HG03520 (cell line): ENCODE data around the gene SLC47A2.

ENCODE experiments used
- ATAC-seq: cut with Tn5 transposase; IDR thresholded peaks from one replicate; pipeline ENCODE4 v1.9.1; 2021; ENCODE audit warnings: mild to moderate bottlenecking, moderate library complexity; ENCODE audit not compliant: unreplicated experiment

SLC47A2 gene

DNA sequence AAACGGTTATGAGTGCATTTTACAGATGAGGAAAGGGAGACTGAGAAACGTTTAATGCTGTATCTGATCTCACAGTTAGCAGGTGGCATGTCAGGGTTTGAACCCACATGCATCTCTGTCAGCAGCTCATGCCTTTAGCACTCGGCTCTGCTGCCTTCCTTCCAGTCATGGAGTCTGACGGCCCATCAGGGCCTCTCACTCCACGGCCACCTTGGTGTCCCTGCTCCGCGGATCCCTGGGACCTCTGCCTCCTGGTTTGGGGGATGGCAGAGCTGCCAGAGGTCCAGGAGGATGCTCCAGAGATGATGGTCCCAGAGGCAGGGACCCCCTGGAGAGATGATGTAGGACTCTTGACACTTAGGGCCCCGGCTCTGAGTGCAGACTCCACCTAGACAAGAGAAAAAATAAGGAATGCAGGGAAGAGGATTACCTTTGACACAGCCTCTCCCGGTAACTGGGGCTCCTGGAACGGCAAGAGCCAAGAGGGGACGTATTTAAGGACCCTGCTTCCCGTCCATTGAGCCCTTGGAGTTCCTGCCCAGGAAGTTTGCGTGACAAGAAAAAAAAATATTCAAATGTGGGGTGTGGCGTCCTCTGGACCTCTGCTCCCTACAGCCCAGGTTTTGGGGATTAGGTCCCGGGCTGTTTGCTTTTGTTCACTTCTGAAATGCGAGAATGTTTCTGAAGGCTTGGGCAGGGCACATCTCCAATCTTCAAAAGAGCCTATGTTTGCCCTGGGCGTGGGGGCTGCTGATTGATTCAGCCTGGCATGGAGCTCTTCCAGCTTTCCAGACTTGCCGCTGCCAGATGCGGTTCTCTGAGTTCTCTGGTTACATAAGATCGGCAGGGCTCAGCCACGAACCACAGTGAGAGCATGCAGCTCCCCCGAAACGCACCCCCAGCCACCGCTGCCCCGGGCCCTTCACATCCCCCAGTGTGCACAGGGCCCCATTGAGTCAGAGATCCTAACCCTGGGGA, 31.7 kb upstream of the SLC47A2 start, which contains the start of gene ALDH3A1:
TSS of gene ALDH3A1 (minus strand) at position 470 of the 978 bp plus-strand sequence. CDS start 3,169 bp downstream, outside the sequence.
- ATAC-seq, result no peak

DNA sequence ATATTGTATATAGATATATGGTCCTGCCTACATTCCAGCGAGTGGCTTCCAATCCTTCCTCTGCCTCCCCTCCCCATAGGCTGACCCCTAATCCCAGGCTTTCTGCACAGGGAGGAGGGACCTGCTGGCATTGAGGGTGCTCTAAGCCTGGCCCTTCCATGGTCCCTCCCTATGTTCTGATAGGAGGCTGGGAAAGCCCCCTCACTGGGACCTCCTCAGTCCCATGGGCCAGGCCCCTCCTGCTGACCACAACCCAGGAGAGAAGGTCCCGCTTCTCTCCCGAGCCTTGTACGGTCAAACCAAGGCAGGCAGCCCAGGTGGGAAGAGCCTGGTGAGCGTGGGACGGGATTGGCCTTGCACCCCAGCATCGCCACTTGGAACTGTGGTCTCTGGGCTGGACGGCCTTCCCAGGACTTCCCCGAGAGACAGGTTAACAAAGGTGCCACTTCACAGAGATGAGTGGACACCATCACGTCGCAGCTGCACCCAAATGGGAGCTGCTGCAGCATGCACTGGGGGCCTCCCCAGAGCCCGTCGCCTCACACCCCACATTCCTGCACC, 30.9 kb upstream of the SLC47A2 start:
- no peak for ATAC-seq

DNA sequence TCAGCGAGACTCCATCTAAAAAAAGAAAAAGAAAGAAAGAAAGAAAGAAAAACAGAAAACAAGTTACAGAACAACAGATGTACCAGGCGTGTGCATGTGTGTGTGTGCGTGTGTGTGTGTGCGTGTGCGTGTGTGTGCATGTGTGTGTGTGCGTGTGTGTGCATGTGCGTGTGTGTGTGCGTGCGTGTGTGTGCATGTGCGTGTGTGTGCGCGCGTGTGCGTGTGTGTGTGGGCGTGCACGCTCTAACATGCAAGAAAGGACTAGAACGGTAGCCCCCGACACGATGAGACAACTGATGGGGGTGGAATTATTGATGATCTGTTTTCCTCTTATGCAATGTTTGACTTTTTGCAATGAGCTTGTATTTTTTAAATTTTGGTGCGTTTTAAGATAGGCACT, 30.1 kb upstream of the SLC47A2 start:
- ATAC-seq, result no peak

DNA sequence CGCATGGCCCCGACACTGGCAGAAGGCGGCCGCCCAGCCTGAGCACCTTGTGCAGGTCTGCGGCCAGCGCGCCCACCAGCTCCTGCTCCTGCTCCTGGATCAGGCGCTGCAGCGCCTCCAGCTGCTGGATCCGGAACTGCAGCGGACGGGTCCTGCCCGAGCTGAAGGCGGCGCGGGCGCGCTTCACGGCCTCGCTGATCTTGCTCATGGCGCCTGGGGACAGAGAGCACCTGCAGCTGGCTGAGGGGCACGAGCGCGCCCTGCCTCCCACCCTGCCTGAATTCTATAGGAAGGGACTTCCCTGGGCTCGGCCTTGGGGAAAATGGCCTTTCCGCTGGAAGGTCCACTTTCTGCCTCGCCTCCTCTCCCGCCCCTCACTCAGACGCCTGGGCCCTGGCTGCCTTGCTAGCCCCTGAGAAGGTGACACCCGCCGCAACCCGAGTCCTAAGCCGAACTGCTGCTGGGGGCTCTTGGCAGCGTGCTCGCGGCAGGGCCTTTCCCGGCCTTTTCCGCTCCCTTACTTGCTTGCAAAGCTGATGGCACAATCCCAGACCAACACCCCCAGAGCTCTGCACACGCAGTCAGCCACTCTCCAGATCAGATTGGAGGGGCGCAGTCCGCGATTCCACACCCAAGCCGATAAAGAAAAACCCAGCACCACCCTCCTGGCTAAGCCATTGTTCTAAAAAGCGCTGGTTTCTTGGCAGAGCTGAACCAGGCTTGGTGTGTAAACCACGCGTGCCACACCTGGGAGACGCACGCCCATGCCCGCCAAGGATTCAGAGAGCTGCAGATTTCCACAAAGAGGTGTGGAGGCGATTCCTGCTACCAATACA, 28.8 kb upstream of the SLC47A2 start:
- no peak for ATAC-seq

DNA sequence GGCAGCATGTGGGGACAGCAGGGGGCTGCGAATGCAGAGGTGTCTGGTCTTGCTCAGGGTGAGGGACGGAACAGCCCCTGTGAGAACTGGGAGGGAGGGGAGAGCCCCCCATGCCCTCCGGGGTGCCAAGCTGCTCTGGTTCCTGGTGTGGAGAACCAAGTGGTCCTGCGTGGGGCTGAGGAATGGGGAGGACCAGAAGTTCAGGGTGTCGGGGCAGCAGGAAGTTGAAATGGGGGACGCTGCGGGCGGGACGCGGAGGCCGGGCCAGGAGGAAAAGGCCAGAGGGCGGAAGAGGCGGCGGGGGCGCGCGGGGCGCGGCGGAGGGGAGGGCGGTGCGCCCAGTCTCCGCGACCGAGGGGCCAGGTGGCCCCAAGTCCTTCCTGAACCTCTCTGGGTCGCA, 28.1 kb upstream of the SLC47A2 start:
- no peak for ATAC-seq

DNA sequence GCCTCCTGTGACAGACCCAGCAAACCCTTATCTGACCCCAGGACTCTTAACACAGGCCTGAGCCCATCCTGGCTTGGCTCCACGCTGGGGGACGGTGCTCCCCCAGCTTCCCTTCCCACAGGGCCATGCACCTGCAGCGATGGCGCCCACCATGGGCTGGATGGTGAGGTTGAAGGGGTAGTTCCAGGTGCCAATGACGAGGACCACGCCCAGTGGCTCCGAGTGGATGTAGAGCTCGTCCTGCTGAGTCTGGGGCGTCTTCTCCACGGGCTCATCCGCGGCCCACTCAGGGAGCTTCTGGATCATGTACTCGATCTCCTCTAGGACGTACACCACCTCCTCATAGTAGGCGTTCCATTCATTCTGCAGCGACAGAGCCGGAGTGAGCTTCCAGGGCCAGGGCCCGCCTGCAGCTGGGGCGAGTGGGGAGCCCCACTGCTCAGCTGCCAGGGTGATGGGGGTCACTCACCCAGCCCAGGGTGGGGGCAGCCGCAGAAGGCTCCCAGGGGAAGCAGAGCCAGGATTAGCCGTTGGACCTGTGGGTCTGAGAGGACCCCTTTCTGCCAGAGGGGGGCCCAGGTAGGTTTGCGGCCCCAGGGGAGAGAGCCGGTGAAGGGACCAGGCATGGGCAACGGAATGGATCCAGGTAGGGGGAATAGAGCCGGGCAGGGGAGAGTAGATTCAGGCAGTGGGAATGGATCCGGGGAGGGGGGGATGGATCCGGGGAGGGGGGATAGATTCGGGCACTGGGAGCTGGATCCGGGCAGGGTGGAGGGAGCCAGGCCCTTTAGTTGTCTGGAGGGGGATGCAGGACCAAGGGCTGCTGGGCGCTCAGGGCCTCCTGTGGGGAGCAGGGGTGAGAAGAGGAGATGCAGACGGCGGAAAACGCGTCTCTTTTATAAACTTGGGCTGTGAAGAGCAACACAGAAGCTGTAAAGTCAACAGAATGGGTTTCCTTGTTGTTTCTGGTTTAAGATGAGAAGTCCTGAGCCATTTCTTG, 27.0 kb upstream of the SLC47A2 start:
- no peak for ATAC-seq

DNA sequence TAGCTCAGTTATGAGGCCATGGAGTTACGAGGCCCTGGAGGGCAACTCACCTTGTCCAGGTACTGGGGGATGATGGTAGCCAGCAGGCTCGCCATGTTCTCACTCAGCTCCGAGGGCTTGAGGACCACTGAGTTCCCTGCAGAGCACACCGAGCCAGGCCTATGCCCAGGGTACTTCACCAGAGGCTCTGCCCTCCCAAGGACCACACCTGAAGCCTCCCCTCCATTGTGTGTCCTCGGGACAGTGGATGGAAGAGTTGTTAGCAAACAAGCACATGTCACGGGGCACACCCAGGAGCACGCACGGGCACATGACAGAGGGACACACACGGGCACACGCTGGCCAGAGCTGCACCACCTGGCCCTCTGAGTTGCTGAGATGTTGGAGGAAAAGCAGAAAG, 26.1 kb upstream of the SLC47A2 start:
- ATAC-seq, result no peak

- no peak for ATAC-seq
Measured at GRCh38 chr17:19741832-19742457, 25.6 kb upstream of the SLC47A2 start.

DNA sequence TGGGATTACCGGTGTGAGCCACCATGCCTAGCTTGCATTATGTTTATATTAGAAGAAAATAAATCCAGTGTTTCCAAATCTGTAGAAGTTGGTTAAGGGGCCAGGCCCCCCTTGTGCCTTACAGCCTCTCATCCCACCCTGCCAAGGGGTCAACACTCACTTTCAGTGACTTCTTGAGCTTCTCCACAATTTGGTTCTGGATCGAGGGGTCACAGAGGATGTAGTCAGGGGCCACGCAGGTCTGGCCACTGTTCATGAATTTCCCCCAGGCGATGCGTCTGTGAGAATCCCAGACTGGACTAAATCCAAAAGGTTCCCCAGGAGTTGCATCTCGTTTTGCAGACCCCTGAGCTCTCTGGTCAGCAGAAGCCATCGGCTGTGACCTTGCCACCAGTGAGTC, 24.5 kb upstream of the SLC47A2 start:
- ATAC-seq, result no peak

DNA sequence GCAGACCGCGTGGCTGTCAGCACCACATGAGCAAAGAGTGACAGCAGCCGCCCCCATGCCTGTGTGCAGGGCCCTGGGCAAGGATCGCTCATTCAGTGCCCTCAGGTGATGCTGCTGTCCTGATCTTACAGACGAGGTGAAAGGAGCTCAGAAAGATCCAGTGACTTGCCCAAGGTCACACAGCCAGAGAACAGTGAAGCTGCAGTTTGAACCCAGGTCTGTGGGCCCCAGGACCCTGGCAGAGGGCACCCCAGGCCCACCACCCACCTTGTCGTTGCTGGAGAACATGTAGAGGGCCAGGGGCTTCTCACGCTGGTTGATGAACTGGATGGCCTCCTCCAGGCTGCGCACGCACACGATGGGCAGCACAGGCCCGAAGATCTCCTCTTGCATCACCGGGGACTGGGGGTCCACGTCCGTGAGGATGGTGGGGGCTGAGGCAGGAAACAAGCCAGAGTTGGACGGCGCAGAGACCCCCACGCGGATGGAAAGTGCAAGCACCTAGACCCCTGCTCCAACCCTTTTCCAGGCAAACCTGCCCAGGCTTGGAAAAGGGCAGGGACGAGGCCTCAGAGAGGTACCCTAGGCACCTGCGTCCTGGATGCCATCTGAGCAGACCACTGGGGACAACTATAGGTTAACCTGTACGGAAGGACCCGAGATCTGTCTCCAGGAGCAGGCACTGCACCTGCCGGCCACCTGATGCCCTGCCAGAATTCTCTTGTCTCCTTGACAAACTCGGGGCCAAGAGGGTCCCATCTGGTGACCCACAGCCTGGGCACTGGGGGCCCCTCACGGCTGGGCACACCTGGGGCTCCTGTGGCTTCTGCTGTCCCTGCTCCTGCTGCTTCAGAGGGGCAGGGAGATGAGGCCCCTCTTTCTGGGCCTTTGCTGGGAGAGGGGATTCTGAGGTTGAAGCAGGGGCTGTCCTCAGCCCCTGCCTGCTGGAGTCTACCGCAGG, 23.1 kb upstream of the SLC47A2 start:
- no peak for ATAC-seq

DNA sequence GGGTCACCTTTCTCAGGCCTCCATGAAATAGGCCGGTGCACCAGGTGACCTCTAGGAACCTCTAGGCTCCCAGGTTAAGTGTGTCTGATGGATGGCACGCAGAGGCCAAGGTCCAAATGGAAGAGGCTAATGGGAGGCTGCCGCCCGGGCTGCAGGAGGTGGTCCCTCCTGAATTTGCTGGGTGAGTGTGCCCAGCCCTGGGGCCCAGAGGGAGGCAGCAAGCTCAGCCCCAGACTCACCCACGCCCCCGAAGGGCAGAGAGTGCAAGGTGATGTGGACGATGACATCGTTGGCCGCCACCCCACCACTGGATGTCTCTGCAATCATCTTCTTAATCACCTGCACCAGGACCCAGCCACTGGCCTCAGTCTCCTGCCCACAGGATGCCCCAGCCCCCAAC, 22.4 kb upstream of the SLC47A2 start:
- no peak for ATAC-seq

DNA sequence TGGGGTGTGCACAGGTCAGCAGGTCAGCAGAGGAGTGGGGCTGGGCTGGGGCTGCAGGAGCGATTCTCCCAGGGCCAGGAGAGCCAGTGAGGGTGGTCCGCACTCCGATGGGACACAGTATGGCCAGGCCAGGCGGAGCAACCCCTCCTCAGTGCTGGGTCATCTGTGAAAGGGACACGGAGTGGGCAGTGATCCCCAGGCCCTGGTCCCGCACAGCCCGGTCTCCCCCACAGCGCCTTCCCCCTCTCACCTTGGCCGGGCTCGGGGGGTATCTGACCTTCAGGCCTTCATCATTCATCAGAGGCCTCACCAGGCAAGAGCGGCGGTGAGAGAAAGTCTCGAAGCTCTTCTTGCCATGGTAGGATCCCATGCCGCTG, 21.7 kb upstream of the SLC47A2 start:
- no peak for ATAC-seq

- ATAC-seq, result no peak
Measured at GRCh38 chr17:19737305-19738072, 21.1 kb upstream of the SLC47A2 start.

- ATAC-seq, result no peak
Measured at GRCh38 chr17:19736071-19736470, 19.7 kb upstream of the SLC47A2 start.

DNA sequence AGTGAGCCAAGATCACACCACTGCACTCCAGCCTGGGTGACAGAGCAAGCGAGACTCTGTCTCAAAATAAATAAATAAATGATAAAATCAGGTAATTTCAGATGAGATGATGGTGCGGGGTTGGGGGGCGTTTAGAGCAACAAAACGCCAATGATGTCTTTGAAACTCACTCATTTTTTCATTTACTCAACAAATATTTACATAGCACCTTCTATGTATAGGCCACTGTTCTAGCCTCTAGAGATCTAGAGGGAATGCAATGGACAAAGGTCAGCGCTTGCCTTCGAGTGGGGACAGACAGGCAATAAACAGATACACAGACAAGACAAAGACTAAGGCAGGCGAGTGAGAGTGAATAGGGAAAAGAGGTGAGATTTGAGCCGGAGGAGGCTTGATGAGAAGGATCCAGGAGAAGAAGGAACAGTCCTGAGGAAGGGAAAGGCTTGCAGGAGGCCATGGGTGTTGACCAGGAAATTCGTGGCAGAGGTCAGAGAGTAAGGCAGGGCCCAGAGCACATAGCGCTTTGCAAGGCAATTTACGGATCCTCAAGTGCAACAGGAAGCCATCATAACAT, 17.7 kb upstream of the SLC47A2 start:
- ATAC-seq, result no peak

- no peak for ATAC-seq
Measured at GRCh38 chr17:19731626-19732025, 15.2 kb upstream of the SLC47A2 start.

- no peak for ATAC-seq
Measured at GRCh38 chr17:19730843-19731242, 14.5 kb upstream of the SLC47A2 start.

GRCh38 chr17:19729900-19730299, 13.5 kb upstream of the SLC47A2 start:
- no peak for ATAC-seq
